Vagina (tissue), 2 donors: ENCODE measurements around the gene FLT1.

ENCODE experiments used
- CTCF ChIP-seq, 3 experiments: fragments of 450-650 bp in 2 of 3; fragments of 200-600 bp in 1 of 3; sonication (generic) in 1 of 3; IDR thresholded peaks; one replicate each; pipeline ENCODE4 v1.5.1; 2017 to 2019; ENCODE audit warnings: antibody characterized with exemption in 3 of 3, mild to moderate bottlenecking in 2 of 3, moderate library complexity in 2 of 3
- POLR2A ChIP-seq, 2 donors: fragments of 450-650 bp; IDR thresholded peaks; one replicate each; pipeline ENCODE4 v1.6.1; 2017; ENCODE audit warnings: antibody characterized with exemption in 2 of 2, mild to moderate bottlenecking in 2 of 2, moderate library complexity in 2 of 2
- POLR2AphosphoS5 ChIP-seq, 2 donors: sonication (generic); formaldehyde crosslinking; IDR thresholded peaks; one replicate each; pipeline ENCODE4 v1.9.0; 2017; ENCODE audit warnings: antibody characterized with exemption in 2 of 2, mild to moderate bottlenecking in 2 of 2, low read depth in 1 of 2; ENCODE audit not compliant: insufficient read depth in 1 of 2

GRCh38 chr13:28349907-28350654, 144.8 kb downstream of the FLT1 start:
- TF ChIP-seq CTCF (IDR thresholded peaks at IDR 0.05) (no peak), POLR2A (IDR thresholded peaks at IDR 0.05) (no peak), POLR2AphosphoS5 (IDR thresholded peaks at IDR 0.05; ENCODE audit: insufficient read depth in 1 of 2, low read depth in 1 of 2) (no peak)
